NCI-H2196 (cell line): ENCODE data around the gene PPP6C.

Source experiments
- DNase-seq: peaks from one replicate; lab custom pipeline; 2025; ENCODE audit not compliant: unreplicated experiment; lab: John Stamatoyannopoulos, UW

Gene PPP6C

DNA sequence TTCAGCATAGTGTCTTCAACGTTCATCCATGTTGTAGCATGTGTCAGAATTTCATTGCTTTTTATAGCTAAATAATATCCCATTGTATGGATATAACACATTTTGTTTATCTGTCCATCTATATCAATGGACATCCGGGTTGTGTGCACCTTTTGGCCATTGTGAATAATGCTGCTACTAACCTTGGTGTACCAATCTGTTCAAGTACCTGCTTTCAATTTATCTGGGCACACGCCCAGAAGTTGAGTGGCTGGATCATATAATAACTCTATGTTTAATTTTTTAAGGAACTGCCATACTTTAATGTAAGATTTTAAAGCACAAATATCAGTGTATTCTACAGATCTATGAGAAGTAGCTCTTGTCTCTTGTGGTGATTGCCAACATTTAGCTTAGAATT is 89.8 kb downstream of the PPP6C start:
- peak; percentile 48 for DNase-seq
